Stimulated activated CD8-positive, alpha-beta memory T cell treated with anti-CD3 and anti-CD28 coated beads, Interleukin-15, amount 100 ng/mL, for 4 hours (primary cell): ENCODE data around the gene SUMF1.
"Not testable (repeated sequence)": the region's sequence is repeated elsewhere in the genome, so short reads cannot be mapped to it uniquely, and the experiment has no call there.

Experiments
- DNase-seq, 2 donors: peaks; one replicate each; pipeline ENCODE4 v3.0.0-alpha.2; 2020; ENCODE audit warnings: low read depth in 2 of 2

SUMF1 gene

DNA sequence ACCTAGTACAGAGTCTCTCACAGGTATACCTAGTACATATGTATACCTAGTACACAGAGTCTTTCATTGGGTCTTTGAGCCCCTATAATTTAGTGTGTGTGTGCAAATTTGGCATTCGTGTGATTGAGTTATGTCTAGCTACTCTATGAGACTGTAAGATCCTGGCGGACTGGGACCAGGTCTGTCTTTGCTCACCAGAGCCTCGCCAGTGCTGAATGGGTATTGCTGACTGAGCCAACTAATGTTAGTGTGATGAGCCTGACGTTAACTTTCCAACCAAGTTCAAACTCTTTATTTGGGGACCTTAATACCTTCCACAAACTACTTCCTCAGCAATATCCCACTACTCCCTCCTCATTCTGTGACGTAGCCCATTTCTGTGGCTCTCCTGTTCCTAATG is 128.3 kb downstream of the SUMF1 start:
- DNase-seq: no peak

DNA sequence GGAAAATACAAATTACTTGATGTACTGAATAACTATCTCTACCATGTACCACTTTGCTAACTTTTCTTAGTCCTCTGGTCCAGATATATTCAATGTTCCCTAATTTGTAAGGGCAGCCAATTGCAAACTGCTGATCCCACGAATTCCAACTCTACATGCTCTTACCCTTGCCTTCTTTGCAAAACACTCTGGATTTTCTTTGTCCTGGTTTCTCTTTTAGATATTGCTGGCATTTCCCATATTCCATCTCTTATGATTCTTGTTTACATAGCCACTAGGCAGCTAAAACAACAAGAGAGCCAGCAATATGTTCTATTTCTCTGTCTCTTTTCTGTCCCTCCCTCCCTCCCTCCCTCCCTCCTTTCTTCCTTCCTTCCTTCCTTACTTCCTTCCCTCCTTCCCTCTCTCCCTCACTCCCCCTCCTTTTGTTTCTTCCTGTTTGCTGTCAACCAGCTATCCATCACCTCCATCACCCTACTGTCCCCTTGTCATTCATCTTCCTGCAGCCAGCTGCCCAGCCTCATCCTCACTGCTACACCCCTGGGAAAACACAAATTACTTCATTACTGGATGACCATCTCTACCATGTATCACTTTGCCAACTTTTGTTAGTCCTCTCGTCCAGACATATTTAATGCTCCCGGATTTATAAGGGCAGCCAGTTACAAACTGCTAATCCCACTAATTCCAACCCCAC is 130.1 kb downstream of the SUMF1 start:
- no peak for DNase-seq

DNA sequence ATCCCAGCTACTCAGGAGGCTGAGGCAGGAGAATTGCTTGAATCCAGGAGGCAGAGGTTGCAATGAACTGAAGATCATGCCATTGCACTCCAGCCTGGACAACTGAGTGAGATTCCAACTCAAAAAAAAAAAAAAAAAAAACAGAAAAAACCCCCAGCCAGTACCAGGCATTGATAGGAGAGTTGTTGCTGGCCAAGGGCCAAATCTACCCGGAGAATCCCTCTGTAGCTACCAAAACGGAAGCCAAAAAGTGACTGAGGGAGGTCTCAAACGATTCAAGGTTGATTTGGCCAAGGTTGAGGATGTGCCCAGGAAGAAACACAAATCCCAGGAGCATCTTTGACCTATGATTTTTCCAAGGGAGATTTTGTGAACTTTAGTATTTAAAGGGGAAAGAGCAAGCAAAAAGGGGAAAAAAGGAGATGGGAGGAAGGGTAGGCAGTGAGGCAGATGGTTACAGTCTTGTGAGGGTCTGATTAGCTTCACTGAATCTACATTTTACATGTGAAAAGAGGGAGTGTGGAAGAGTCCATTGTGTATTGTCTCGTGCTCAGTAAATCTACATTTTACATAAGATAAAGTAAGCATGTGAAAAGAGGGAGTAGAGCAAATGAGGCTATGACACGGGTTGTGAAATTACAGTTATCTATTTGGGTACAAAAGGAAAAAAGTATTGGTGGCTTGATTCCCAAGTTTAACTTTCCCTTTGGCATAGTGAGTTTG is 131.1 kb downstream of the SUMF1 start:
- no peak for DNase-seq

DNA sequence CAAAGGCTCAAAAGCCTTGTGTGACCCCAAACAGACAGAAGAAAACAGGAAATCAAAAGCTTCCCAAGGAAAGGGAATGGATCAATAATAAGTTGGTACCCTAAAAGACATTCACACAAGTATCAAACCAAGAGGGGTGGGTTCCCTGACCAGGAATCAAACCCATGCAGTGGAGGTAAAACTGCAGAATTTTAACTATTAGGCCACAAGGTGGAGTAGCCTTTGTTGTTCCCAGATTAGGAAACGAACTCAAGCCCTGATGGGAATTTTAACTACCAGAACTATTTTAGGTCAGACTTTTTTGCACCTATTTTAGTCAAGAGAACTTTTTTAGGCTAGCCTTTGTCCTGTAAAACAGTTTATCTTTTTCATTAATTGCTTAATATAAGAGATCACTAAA is 132.5 kb downstream of the SUMF1 start:
- no peak for DNase-seq

DNA sequence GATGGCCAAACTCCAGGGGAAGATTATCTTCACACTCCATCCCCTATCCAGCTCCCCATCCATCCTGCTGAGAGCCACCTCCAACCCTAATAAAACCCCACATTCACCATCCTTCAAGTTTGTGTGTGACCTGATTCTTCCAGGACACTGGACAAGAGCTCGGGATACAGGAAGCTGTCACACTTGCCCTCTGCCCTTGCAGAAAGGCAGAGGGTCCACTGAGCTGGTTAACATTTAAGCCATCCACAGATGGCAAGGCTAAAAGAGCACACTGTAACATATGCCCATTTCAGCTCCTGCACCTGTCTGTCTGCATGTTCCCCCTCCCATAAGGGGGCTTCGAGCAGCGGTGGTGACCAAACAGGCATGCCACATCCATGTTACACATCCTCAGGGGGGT is 134.1 kb downstream of the SUMF1 start:
- no peak for DNase-seq

DNA sequence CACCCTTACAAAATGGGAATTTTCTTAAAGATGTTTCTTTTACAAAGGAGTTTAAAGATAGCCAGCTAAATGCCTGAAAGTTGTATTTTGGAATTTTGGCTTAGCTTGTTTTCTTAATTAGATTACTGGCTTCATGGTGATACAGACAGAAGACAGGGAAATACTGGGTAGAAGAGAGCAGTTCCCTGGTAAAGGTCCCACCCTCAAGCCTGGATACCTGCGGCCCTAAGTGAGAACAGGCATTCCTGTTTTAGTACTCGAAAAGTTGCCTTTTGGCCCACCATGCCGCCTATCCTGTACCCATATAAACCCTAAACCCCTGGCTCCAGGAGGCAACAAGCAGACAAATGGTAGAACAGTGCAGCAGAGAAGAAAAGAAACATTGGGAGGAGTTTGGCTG is 134.5 kb downstream of the SUMF1 start:
- no peak for DNase-seq

DNA sequence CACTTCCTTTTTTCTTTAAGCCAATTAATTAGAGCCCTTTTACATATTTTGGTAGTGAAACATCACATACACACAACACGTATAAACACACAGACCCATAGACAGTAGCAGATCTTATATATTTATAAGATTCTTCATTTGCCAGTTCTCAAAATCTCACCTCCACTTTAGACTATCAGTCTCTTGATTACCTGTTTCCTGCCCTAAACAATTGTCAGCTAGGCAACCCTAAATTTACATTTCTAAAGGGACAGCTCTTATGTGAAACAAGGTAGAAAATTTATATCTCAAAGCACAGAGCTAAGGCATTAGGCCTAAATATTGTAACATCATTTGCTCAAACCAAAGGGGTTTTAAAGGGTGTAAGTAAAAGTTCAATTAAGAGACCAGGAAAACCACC is 135.0 kb downstream of the SUMF1 start:
- DNase-seq: no peak

DNA sequence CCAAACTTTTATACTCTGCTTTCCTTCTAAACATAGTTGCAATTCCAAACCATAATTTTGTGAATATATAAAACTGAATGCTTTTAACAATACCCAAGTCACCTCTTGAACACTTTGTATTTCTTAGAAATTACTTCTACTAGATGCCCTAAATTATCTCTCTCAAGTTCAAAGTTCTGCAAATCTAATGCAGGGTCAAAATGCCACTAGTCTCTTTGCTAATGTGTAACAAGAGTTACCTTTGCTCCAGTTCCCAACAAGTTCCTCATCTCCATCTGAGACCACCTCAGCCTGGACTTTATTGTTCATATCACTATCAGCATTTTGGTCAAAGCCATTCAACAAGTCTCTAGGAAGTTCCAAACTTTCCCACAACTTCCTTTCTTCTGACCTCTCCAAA is 137.3 kb downstream of the SUMF1 start:
- not testable (repeated sequence) for DNase-seq

DNA sequence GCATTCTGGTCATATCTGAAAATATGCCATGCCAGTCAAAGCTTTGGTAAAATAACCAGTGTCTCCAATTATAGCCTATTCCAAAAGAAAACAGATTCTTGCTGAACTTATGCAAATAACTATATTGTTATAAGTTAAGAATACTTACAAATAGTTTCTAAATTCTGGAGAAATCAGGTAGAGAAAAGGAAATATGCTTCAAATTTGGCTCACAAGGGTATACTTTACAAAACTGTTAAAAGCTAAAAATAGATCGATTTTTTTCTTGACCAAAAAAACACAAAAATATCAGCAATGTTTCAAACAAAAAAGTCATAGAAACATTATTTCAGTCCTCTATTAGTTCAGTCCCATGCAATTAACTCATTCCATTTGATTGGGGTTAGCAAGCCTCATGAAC is 140.2 kb downstream of the SUMF1 start:
- no peak for DNase-seq

DNA sequence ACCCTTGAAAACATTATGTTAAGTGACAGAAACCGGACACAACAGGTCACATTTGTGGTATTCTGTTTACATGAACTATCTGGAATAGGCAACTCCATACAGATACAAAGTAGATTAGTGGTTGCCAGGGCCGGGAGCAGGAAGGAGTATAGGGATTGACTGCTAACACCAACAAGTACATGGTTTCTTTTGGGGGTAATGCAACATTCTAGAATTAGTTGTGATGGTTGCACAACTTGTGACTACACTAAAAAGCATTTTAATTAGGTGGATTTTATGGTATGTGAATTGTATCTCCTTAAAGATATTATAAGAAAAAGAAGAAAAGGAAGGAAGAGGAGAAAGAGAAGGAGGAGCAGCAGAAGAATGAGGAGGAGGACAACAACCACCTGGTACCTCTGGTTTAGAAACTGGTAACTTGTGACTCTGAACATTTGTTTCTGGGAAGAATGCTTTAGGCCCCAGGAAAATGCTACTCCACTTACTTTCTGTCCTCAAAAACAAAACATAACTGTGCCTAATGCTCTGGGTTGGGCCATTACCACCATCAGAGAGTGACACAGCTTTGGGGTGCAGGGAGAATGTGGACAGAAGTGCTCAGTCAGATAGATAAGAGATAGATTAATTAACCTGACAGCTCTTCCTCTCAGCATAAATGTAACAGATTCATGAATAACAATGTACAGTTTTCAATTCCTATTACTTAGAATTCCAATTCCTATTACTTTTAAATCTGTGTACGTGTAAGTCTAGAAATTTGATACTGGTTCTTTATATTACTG is 143.6 kb downstream of the SUMF1 start:
- DNase-seq: no peak

DNA sequence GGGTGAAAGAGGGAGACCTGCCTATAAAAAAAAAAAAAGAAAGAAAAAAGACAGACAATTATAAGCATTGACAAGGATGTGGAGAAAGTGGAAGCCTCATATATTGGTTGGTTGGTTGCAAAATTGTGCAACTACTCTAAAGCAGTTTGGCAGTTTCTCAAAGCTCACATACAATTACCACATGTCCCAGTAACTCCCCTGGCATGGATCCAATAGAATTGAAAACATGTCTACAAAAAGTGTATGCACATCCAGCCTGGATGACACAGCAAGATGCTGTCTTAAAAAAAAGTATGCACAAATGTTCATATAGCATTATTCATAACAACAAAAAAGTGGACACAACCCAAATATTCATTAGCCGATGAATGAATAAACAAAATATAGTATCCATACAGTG is 144.4 kb downstream of the SUMF1 start:
- no peak for DNase-seq

DNA sequence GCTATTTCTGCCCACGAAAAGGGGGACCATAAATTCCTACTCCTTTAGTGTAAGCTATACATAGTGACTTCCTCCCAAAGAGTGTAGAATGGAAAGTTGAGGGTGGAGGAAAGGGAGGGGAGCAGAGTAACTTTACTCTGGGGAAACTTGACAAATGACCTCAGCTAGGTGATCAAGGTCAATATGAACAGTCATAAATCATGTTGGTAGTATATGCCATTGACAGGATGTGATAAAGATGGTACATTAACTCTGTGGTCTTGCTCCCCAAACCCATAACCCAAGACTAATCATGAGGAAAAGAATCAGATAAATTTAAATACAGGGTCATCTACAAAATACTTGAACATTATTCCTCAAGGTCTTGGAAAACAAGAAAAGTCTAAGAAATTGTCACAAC is 145.3 kb downstream of the SUMF1 start:
- DNase-seq: no peak

DNA sequence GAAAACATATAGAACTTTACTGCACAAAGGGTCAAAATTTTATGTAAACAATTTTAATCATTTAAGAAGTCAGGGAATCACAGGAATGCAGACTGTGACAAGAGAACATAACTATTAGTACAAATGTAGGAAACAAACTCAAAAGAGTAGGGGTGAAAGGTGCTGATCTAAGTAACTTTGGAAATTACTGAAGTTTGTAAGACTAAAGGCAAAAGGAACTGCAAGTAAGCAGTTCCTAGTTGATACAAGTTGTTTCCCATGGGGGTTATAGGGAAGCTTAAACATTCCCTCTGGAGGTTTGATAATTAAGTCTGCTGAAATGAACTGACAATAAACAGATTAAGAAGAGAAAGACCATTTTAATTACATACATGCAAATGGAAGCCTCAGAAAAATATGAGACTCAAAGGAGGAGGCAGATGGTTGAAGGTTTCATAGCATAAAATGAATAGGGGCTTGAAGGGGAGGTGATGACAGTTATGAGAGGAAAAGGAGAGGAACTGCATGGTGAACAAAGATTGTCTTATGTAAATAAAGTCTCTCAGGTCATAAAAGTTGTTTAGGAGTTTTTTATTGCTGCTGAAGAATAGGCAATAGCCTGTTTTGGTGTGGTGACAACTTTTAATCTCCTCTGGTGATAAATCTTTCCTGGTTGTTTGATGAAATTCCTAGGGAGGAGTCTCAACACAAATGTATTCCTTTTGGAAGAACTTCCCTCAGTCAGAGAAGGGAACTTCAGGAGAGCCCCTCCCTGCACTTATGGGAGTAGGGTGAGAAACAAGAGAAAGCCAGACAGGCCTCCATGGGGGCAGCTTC is 146.8 kb downstream of the SUMF1 start:
- no peak for DNase-seq

DNA sequence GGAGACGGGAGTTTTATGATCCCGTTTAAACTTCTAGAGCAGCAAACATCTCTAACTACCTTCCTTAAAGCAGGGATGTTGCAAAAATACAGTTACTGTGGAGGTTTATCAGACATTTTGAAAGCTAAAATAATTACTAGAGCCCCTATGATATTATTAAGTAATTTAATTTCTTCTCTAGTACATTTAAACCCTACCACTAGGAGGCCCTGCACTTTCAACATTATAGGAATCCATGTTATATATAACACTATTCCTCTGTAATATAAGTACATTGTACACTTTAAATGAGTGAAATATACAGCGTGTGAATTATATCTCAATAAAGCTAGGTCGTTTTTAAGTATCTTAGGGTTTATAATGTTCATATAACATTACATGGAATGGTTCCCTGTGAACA is 152.4 kb downstream of the SUMF1 start:
- no peak for DNase-seq

DNA sequence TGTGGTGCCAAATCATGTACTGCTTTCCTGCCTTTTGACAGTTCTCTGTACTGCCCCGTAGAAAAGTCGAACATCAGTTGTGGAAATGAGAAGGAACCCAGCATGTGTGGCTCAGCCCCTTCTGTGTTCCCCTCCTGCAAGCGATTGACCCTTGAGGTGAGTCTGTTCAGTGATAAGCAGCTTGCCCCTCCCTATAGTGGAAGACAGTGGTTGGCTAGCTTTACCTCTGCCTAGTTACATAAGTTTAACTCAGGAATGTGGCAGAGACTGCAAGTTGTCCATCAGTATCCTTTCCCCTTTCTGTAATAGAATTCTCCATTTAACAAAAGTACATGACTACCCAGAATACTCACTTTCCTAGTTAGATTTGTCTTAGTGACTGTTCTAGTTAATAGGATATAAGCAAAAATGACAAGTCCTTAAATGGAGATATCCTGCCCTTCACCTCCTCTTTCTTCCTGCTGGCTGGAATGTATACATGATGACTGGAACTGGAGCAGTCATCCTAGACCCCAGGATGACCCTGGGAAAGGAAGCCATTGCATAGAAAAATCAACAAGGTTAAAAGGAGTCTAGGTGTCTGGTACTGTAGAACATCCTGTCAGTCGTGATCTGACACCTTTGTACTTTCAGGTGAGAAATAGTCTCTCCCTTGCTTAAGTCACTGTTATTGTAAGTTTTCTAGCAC is 153.3 kb downstream of the SUMF1 start:
- DNase-seq: no peak

DNA sequence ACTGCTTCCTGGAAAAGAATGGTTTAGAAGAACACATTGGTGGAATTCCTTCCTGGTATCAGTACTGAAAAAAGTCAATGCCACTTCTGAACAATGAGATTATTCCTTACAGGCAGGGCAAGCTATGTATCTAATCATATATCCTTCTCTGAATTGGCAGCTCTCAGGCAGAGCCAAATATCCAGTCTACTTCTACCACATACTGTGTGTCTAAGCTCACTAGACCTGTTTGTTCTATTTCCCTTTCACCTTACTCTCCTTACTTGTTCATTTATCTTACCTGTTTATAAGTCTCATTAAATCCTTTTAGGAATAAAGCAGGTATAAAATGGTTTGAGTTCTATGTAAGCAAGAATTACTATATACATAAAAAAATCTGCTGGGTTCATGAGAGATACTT is 155.6 kb downstream of the SUMF1 start:
- no peak for DNase-seq
